Type B pancreatic cell (in vitro differentiated cells): Measurements from ENCODE around the gene P4HTM. TPM values are rescaled to one million over a fixed set of nuclear protein-coding genes. Genes with fewer than 3 reads are reported as not detected.
A peak's percentile ranks its signal among the peaks of the same experiment; 100 is the strongest.

Experiments
- DNase-seq: peaks from one replicate; pipeline ENCODE4 v3.0.0; 2021; ENCODE audit warnings: mixed read lengths; ENCODE audit not compliant: unreplicated experiment; ENCODE audit errors: extremely low spot score
- H3K27ac Mint-ChIP-seq: 2 replicates; pipeline ENCODE4 v1.8.0; 2021; ENCODE audit warnings: mild to moderate bottlenecking, mixed read lengths
- H3K27me3 Mint-ChIP-seq: 2 replicates; pipeline ENCODE4 v1.8.0; 2021; ENCODE audit warnings: mixed read lengths
- H3K36me3 Mint-ChIP-seq: 2 replicates; pipeline ENCODE4 v1.8.0; 2021; ENCODE audit warnings: mixed read lengths
- H3K4me1 Mint-ChIP-seq: one replicate; pipeline ENCODE4 v1.8.0; 2021; ENCODE audit warnings: mixed read lengths; ENCODE audit not compliant: unreplicated experiment
- H3K4me3 Mint-ChIP-seq: 2 replicates; pipeline ENCODE4 v1.8.0; 2021; ENCODE audit warnings: mild to moderate bottlenecking, mixed read lengths
- H3K9me3 Mint-ChIP-seq: 2 replicates; pipeline ENCODE4 v1.8.0; 2021; ENCODE audit warnings: mixed read lengths
- microRNA-seq: library from miRNA; unstranded; fragments of <30 nt; microRNA quantifications from one replicate; pipeline ENCODE4, GENCODE V29; 2020
- total RNA-seq: library from RNA; stranded (reverse); gene quantifications from 2 replicates; pipeline ENCODE4 v1.2.1, GENCODE V29; 2021; ENCODE audit warnings: low replicate concordance
- TF ChIP-seq, protein P1 (sequence below): fragments of 200-600 bp; sonication (generic); conservative IDR thresholded peaks from 2 replicates; pipeline ENCODE4 v1.5.0; 2021; ENCODE audit warnings: antibody characterized with exemption, mild to moderate bottlenecking

Gene P4HTM
- total RNA-seq, 1 donor from 2014 or later: 54.8 TPM

DNA sequence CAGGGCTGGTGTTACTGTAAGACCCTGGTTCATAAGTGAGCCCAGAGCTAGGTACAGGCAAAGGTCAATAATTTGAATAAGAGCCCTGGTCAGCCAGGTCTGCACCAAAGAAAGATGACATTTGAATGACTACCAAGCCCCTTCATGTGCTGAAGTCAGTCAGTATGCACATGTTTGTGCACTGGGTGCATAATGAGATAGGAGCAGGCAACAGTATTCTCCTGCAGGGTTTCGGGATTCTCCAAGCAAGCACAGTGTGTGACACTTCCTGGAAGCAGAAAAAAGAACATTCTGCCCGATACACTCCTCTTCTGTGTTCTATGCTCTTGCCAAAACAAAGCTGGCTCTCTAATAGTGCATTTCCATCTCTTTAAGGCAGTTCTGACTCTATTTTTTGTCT is 44.6 kb downstream of the P4HTM start:
- TF ChIP-seq, protein P1, sequence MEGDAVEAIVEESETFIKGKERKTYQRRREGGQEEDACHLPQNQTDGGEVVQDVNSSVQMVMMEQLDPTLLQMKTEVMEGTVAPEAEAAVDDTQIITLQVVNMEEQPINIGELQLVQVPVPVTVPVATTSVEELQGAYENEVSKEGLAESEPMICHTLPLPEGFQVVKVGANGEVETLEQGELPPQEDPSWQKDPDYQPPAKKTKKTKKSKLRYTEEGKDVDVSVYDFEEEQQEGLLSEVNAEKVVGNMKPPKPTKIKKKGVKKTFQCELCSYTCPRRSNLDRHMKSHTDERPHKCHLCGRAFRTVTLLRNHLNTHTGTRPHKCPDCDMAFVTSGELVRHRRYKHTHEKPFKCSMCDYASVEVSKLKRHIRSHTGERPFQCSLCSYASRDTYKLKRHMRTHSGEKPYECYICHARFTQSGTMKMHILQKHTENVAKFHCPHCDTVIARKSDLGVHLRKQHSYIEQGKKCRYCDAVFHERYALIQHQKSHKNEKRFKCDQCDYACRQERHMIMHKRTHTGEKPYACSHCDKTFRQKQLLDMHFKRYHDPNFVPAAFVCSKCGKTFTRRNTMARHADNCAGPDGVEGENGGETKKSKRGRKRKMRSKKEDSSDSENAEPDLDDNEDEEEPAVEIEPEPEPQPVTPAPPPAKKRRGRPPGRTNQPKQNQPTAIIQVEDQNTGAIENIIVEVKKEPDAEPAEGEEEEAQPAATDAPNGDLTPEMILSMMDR: no peak
- no peaks in the 10 kb centered on the region for H3K9me3 Mint-ChIP-seq
- H3K36me3 Mint-ChIP-seq: peaks cover 16% of the 10 kb centered on the region
- H3K4me3 Mint-ChIP-seq: no peak overlapping the region
- peaks cover 2% of the 10 kb centered on the region for H3K4me1 Mint-ChIP-seq
- no peaks in the 10 kb centered on the region for H3K27me3 Mint-ChIP-seq
- DNase-seq: no peak
- no peak overlapping the region for H3K27ac Mint-ChIP-seq

DNA sequence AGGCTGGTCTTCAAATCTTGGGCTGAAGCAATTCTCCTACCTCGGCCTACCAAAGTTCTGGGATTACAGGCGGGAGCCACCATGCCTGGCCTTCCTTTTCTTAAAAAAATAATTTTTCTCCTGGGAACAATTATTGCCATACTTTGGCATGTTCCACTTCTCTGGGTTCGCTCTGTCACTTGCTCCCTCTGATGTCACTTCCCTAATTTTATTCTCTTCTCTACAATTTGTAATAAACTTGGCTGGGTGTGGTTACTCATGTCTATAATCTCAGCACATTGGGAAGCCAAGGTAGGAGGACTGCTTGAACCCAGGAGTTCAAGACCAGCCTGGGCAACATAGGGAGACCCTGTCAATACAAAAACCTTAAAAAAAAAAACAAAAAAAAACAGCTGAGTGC is 45.2 kb downstream of the P4HTM start:
- Mint-ChIP-seq H3K27me3 (no peaks in the 10 kb centered on the region), H3K27ac (no peak overlapping the region), H3K4me3 (no peak overlapping the region), H3K36me3 (peaks cover 16% of the 10 kb centered on the region), H3K9me3 (no peaks in the 10 kb centered on the region), H3K4me1 (no peaks in the 10 kb centered on the region)
- TF ChIP-seq, protein P1: no peak
- no peak for DNase-seq

DNA sequence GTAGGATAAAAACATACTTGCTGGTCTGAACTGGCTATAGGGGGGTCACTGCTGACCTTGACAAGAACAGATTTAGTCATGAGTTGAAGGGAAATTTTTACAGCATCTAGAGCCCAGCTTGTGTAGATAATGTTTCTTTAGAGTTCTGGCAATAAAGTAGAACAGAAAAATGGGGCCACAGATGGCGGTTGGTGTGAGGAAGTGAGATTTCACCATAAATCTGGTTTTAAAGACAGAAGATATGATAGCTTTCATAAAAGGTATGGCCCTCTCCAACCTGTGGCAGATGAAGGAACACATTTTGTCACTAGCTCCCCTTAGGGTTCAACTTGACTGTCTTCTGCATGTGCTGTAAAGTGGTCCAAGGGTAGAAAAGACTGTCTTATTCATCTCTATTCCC is 63.5 kb downstream of the P4HTM start:
- peaks cover 23% of the 10 kb centered on the region for H3K36me3 Mint-ChIP-seq
- no peaks in the 10 kb centered on the region for H3K9me3 Mint-ChIP-seq
- H3K4me3 Mint-ChIP-seq: no peak overlapping the region

DNA sequence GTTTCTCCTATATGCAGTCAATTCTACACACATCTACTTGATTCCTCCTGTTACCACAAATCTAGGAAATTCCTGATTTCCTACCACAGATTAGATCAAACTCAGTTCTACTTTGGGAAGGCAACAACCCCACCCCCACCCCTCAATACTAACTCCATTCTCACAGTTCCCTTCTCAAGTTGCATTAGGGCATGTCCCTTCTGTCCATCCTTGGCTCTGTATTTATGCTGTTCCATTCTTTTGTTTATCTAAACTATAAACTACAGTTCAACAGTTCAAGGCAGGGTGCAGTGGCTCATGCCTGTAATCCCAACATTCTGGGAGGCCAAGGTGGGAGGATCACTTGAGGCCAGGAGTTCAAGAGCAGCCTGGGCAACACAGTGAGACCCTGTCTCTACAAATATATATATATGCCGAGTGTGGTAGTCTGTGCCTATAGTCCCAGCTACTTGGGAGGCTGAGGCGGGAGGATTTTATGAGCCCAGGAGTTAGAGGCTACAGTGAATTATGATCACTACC is 64.4 kb downstream of the P4HTM start:
- Mint-ChIP-seq H3K27me3 (no peaks in the 10 kb centered on the region), H3K36me3 (peaks cover 23% of the 10 kb centered on the region), H3K27ac (no peak overlapping the region), H3K4me1 (no peaks in the 10 kb centered on the region), H3K4me3 (no peak overlapping the region), H3K9me3 (no peaks in the 10 kb centered on the region)
- TF ChIP-seq, protein P1: no peak
- no peak for DNase-seq

More for the DNA sequence above, 63.5 kb downstream of the P4HTM start:
- no peaks in the 10 kb centered on the region for H3K27me3 Mint-ChIP-seq
- H3K27ac Mint-ChIP-seq: no peak overlapping the region
- TF ChIP-seq, protein P1: no peak
- no peak for DNase-seq
- H3K4me1 Mint-ChIP-seq: no peaks in the 10 kb centered on the region

Small RNAs within 50 kb of the gene (microRNA-seq; reads per million reads assigned to microRNA genes)
- 6,900 reads per million, percentile 93 among the genes with 10 or more reads in this experiment for gene MIR191
- gene MIR425: 8,939 reads per million, percentile 95 among the genes with 10 or more reads in this experiment

Other genes with a start within 250 kb of the P4HTM start
- 40.3 and 44.1 TPM in 2 replicates for gene PRKAR2A, start 142.4 kb upstream of the P4HTM start, total RNA-seq
- gene SLC25A20, start 91.4 kb upstream of the P4HTM start, total RNA-seq: 15.2 and 15.3 TPM in 2 replicates
- gene ARIH2, start 71.4 kb upstream of the P4HTM start, total RNA-seq: 82.3 and 84.4 TPM in 2 replicates
- 272 and 334 TPM in 2 replicates for gene WDR6, start 17.1 kb downstream of the P4HTM start, total RNA-seq
- 31.2 and 36.0 TPM in 2 replicates for gene DALRD3, start 28.3 kb downstream of the P4HTM start, total RNA-seq
- 62.0 and 67.0 TPM in 2 replicates for gene NDUFAF3, start 31.9 kb downstream of the P4HTM start, total RNA-seq
- 221 and 256 TPM in 2 replicates for gene IMPDH2, start 39.2 kb downstream of the P4HTM start, total RNA-seq
- gene QRICH1, start 103.8 kb downstream of the P4HTM start, total RNA-seq: 115 and 123 TPM in 2 replicates
- 408 and 480 TPM in 2 replicates for gene QARS1, start 114.5 kb downstream of the P4HTM start, total RNA-seq
- gene USP19, start 130.6 kb downstream of the P4HTM start, total RNA-seq: 83.0 and 86.4 TPM in 2 replicates
- gene LAMB2, start 142.8 kb downstream of the P4HTM start, total RNA-seq: 277 and 316 TPM in 2 replicates
- 27.4 and 28.5 TPM in 2 replicates for gene CCDC71, start 176.1 kb downstream of the P4HTM start, total RNA-seq
- gene KLHDC8B, start 181.4 kb downstream of the P4HTM start, total RNA-seq: 42.1 and 57.6 TPM in 2 replicates